GM21360 (cell line): ENCODE results near the gene EIF2B4.
"Not testable (repeated sequence)": the region's sequence is repeated elsewhere in the genome, so short reads cannot be mapped to it uniquely, and the experiment has no call there.

ENCODE experiments used
- ATAC-seq: cut with Tn5 transposase; IDR thresholded peaks from one replicate; pipeline ENCODE4 v1.9.1; 2021; ENCODE audit warnings: mild to moderate bottlenecking, moderate library complexity; ENCODE audit not compliant: unreplicated experiment

The EIF2B4 gene

DNA sequence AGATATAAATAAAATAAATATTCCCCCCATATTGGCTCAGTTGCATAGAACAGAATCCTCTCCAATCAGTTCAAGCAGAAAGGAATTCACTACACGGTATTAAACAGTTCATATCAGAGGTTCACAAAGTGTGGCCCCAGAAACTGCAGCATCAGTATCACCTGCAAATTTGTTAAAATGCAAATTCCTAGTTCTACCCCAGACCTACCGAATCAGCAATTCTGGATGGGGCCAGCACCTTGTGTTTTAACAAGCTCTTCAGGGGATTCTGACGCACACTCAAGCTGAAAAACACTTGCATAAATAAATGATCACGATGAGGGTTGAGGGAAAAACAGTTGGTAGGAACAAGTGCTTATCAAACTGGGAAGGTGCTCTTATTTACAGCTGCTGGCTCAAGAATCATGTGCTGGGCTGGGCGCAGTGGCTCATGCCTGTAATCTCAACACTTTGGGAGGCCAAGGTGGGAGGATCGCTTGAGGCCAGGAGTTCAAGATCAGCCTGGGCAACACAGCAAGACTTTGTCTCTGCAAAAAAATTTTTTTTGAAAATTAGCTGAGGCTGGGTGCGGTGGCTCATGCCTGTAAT is 19.9 kb downstream of the EIF2B4 start:
- no peak for ATAC-seq

DNA sequence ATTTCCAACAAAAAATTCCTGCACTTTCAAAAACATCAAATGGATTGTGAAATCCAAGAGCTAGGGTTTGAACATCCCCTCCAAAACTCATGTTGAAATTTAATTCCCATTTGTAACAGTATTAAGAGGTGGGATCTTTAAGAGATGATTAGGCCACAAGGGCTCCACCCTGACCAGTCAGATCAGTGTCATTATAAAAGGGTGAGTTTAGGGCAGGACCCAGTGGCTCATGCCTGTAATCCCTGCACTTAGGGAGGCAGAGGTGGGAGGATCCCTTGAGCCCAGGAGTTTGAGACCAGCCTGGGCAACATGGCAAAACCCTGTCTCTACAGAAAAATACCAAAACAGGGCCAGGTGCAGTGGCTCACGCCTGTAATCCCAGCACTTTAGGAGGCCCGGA is 22.5 kb downstream of the EIF2B4 start:
- ATAC-seq = no peak

DNA sequence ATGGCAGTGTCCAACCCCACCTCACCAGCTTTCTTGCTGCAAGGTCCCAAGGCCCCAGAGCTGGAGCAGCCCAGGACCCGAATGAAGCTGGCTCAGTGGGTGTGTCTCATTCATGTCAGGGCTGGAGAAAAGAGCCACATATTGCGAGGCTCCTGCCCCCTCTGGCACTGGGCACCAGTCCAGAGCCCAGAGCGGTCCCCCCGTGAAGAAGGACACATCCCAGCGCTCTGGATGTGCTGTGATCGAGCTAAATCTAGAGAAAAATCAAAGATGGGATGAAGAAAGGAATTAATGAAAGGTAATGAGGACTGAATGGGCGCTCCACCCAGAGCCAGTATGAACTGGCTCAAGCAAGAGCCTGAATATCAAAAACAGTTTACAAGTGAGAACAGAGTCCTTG is 34.0 kb downstream of the EIF2B4 start:
- ATAC-seq = no peak

DNA sequence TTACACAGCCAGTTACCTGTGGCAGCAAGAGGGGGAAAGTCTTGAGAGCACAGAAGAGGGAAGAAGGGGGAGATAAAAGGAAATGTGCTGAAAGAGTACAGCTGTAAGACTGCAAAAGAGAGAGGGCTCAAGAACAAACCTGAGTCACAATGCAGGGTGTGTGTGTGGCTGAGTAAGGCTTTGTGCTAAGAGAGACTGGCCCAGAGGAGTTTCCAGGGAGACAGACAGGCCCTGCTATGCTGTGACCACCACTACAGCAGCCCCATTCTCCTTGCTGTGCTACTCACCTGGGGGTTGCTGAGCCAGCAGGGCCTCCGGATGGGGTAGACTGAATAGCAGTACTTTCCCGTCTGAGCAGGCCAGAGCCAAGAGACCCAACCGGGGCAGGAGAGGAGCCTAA is 34.8 kb downstream of the EIF2B4 start:
- ATAC-seq = no peak

DNA sequence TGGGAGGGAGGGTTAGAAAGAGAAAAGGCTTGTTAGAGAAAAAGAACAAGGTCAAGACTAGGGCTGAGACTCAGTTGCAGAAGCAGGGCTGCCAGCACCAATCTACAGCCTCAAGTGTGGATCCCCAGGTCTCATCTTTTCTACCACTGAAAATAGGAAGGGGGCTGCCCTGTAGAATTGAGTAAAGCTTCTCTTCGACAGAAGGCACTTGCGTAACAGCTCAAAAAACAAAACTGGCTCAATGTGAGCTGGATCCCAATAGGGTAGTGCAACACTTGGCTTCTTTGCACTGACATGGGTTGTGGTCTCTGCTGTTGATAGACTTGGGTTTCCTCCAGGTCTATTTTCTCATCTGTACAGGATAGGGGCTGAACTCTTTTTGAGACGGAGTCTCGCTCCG is 45.4 kb downstream of the EIF2B4 start:
- no peak for ATAC-seq

DNA sequence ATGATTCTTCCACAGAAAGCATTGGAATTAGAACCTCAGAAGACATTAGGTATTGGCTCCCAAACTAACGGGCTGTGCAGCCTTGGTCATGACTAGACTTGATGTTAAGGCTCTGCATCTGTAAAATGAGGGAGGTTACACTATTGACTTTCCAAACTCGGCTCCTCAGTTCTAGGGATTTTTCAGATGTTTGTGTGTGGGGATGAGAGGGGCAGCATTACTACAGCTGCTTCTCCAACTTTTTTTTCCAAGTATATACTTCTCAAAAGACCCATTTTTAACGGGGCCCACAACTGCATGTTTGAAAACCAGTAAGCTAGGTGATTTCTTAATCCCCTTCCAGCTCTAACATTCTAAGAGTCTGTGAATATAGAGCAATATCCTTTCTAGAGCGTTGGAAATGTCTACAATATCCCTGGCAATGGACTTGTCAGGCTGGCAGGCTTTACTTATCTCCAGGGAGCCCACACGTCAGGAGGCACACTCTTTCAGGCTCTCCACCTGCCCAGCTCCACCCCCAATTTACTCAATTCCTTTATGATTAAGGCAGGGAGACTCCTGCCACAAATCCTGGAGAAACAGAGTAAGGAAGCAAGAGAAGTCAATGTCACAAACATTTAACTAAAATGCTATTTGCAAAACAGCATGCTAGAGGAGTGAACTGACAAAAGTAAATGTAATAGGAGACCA is 46.4 kb downstream of the EIF2B4 start:
- ATAC-seq = no peak

DNA sequence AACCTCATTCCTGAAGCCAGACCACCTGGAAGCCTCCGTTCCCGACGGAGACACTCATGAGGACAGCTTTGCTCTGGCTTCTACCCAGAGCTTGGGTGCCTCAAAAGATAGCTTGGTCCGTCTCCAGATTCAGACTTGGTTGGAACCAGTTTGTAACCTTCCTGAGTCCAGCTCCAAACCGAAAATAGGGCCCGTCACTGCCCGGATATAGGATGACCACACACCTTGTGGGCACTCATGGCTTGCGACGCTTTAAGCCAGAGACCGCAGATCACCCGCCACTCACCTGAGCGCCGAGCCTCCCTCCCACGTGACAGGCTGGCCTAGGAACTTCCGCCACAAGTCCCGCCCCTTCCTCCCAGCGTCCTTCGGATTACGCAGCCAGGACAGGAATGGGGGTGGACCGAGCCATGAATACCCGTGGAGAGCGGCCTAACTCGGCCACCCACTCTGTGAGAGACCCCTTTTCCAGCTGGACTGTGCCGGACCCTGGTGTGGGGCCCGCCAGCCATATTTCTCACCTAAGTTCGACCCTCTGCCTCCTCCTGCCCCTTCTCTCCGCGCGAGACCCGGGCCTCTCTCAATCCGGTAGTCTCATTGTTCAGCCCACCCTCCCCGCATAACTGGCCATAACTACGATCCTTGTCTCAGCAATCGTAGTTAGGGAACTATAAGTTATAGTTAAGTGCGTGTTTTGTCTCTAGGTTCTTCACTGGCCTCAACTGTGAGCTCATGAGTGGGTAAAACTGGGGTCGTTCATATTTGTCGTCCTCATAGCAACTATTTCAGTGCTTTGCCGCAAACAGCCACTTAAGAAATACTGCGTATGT is 47.2 kb downstream of the EIF2B4 start, which contains the start of gene MPV17:
Gene MPV17 (minus strand): TSS at position 332 of the 830 bp plus-strand sequence. CDS start 580 bp downstream, outside the sequence.
- peak; percentile 82 for ATAC-seq

DNA sequence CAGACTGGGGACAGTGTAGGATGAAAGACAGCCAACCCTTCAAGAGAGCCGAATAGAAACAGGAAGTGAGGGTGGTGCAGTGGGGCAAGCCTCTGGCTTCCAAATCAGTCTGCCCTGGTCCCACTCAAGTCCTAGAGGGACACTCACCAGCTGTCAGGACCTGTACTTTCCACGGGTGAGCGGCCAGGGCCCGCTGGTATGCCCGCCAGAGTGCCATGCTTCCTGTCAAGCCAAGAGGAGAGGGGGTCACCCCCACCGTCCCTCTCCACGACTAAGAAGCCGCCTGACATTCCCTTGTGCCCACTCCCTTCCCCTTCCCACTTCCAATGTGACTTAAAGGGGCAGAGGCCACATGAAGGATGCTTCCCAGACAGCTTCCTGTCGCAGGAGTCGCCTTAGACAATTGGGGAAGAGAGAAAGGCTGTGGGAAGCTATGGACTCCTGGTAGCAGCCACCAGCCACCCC is 47.8 kb downstream of the EIF2B4 start:
- peak; percentile 20 for ATAC-seq

DNA sequence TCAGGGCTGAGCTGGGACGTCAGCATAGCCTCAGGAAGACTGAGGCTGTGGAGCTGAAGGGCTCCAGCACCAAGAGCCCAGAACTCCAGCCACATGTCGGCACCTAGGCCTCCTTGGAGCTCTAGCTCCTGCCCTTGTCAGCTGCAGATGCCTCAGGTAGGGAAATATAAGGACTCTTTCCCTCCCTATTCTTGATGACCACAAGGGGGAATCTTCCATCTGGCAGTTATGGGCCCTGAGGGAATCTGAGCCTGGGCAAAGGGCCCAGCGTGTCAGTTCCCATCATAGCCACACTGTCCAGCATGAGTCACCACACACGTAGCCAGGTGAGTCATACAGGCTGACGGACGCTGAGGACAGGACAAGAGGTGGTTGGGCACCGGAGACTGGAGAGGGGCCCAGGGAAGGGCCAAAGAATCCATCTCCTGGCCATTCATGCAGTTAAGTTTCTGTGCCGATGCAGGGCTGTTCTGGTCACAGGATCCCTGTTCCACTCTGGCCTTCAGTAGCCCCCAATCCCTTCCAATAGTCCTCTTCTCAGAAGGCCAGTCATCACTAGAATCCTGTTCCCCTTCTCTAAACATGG is 49.1 kb downstream of the EIF2B4 start:
- ATAC-seq = no peak

DNA sequence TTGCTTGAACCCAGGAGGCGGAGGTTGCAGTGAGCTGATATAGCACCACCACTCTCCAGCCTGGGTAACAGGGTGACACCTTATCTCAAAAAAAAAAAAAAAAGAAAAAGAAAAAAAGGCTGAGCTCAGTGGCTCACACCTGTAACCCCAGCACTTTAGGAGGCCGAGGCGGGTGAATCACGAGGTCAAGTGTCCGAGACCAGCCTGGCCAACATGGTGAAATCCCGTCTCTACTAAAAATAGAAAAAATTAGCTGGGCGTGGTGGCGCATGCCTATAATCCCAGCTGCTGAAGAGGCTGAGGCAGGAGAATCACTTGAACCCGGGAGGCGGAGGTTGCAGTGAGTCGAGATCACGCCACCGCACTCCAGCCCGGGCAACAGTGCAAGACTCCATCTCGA is 50.3 kb downstream of the EIF2B4 start:
- not testable (repeated sequence) for ATAC-seq

DNA sequence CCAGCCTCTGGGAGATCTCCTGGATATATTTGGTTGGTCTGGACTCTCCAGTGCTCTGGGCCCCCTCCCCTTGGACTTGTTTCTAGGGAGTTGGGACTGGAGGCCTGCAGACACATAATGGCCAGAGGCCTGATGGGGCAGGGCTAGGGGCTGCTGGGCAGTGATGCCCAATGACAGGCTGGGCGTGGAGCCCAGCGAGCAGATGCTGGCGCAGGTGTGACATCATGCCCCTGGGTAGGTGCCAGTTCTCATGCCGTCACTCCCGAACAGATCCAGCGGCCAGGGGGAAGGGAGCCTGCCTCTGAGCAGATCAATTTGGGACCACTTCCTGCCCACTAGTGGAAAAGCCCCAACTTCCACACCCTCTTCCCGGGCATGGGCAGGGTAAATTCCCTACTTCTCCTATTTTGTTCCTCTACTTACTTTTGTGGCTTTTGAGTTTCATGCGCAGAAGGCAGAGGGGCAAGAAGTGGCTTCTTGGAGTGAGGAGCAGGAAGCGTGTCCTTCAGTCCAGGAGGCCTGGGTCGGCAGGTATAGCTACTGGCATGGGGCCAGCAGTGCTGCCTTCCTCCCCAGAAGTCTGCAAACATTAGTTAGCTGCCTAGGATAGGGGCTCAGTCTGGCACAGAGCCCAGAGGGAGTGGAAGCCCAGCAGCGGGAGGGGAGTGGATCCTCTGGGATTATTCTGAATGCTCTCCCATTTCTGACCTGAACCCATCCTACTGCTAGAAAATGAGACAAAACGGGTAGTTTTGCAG is 53.3 kb downstream of the EIF2B4 start:
- ATAC-seq = no peak

DNA sequence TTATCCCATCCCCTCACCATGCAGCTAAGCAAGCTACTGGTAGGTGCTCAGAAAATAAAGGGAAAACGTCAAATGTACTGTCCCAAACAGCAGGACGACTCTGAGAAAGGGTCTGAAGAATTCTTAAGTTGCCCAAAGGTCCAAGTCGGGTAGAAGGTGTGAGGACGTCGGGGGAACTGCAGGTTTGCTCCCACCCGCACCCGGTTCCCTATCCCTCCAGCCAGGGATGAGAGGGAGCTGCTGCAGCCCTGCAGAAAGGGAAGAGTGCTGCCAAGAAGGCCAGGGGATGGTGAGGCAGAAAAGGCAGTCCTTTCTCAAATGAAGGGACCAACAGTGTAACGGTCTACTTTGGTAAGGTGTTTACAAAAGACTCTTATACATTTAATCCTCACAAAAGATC is 55.0 kb downstream of the EIF2B4 start:
- no peak for ATAC-seq

DNA sequence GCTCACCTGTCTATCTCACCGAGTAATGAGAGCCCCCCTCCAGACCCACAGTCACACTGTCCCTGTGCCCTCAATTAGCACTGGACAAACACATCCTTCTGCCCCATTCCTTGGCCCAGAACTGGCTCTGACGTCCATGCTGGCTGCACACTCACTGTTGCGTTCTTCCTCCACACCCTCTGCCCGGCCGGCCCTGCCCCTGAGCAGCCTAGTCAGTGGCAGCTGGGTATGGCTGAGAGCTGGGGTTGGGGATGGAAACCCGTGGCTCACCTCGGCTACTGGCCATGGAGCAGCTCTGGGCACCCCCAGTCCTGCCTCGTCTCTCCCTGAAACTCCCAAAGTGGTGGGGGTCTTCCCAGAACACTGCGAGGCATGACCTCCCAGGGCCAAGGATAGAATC is 55.4 kb downstream of the EIF2B4 start:
- ATAC-seq = no peak
